GM18519 (cell line): Measurements from ENCODE around the gene SH3D19.
"Not testable (repeated sequence)": the region's sequence is repeated elsewhere in the genome, so short reads cannot be mapped to it uniquely, and the experiment has no call there.

Experiments used
- ATAC-seq: cut with Tn5 transposase; IDR thresholded peaks from one replicate; pipeline ENCODE4 v1.9.1; 2021; ENCODE audit warnings: mild to moderate bottlenecking, moderate library complexity; ENCODE audit not compliant: unreplicated experiment, low FRiP score

SH3D19 gene

GRCh38 chr4:151276787-151277562 lies 48.4 kb downstream of the SH3D19 start, which contains the start of gene PRSS48:
Gene PRSS48, plus strand, starts transcription at chr4:151277161. Its CDS starts 12 bp downstream, at chr4:151277173.
- ATAC-seq: peak; percentile 53

DNA sequence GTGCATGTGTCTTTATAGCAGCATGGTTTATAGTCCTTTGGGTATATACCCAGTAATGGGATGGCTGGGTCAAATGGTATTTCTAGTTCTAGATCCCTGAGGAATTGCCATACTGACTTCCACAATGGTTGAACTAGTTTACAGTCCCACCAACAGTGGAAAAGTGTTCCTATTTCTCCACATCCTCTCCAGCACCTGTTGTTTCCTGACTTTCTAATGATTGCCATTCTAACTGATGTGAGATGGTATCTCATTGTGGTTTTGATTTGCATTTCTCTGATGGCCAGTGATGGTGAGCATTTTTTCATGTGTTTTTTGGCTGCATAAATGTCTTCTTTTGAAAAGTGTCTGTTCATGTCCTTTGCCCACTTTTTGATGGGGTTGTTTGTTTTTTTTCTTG lies 56.5 kb downstream of the SH3D19 start:
- not testable (repeated sequence) for ATAC-seq

GRCh38 chr4:151267822-151268535 lies 57.4 kb downstream of the SH3D19 start:
- no peak for ATAC-seq

- ATAC-seq: no peak
Observed at GRCh38 chr4:151267104-151267503, 58.3 kb downstream of the SH3D19 start.

- ATAC-seq: no peak
Observed at GRCh38 chr4:151266497-151266896, 58.9 kb downstream of the SH3D19 start.

- ATAC-seq: no peak
Observed at GRCh38 chr4:151263455-151263854, 62.0 kb downstream of the SH3D19 start.

- no peak for ATAC-seq
Observed at GRCh38 chr4:151260526-151260925, 64.9 kb downstream of the SH3D19 start.

GRCh38 chr4:151259752-151260151 lies 65.7 kb downstream of the SH3D19 start:
- no peak for ATAC-seq

DNA sequence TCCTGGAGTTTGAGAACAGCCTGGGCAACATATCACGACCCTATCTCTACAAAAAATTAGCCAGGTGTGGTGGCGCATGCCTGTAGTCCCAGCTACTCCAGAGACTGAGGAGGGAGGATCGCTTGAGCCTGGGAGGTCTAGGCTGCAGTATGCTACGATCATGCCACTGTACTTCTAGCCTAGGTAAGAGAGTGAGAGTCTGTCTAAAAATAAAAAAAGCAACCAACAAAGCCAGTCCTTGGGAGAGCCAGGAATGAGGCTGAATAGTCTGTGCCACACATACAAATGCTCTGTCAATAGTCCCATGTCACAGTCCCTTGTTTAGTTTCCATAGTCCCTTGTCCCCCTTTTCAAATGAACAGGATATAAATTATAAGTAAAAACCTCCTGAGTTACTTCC lies 67.7 kb downstream of the SH3D19 start:
- no peak for ATAC-seq

DNA sequence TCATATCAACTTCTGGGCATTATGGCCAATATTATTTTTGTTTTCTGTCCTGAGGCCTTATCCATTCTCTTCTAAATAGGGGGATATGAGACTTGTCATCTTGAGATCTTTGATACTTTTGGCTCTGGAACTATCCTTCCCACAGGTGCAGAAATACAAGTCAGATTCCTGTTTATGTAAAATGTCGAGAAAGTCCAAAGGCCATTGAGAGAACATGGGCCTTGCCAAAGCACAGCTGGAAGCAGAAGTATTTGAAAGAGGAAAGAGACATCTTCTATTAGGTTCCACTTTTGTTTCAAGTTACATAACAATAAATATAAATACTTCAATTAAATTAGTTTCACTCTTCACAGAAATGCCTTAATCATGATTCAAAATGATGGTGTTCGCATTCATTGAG lies 69.3 kb downstream of the SH3D19 start:
- no peak for ATAC-seq

- ATAC-seq: not testable (repeated sequence)
Observed at GRCh38 chr4:151255680-151256079, 69.7 kb downstream of the SH3D19 start.

GRCh38 chr4:151255226-151255625 lies 70.2 kb downstream of the SH3D19 start:
- ATAC-seq: not testable (repeated sequence)

- ATAC-seq: no peak
Observed at GRCh38 chr4:151251603-151252304, 73.7 kb downstream of the SH3D19 start.

GRCh38 chr4:151250706-151251105 lies 74.7 kb downstream of the SH3D19 start:
- no peak for ATAC-seq

- ATAC-seq: no peak
Observed at GRCh38 chr4:151248519-151248918, 76.9 kb downstream of the SH3D19 start.

DNA sequence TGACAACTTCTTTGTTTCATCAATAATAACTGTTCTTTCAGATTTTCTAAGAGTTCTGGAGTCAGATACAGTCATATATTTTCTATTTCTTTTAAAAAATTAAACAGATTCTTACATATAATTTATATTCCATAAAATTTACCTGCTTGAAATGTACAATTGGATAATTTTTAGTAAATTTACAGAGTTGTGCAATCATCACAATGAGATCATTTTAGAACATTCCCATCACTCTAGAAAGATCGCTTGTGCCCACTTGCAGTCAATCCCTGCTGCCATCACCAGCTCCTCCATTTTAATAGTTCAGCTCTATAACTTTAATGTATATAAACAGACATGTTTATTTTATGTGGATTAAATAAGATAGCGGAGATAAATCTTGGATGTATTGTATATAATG lies 78.0 kb downstream of the SH3D19 start:
- no peak for ATAC-seq

GRCh38 chr4:151246742-151247141 lies 78.7 kb downstream of the SH3D19 start:
- no peak for ATAC-seq

DNA sequence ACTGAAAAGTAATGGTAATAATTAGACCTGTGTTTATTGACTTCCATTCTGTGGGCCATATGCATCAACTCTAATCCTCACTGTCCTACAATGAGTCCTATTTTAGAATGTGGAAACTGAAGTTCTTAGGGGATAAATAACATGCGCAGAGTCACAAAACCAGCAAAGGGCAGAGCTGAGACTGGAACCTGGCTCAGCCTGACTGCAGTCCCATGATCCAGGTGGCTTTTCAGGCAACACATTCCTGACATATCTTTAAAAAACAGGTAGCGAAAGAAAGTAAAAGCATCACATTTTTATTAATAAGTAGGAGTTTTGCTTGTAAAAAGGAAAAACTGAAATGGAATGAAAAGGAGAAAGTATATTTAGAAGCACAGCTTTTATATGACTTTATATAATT lies 83.1 kb downstream of the SH3D19 start:
- no peak for ATAC-seq

DNA sequence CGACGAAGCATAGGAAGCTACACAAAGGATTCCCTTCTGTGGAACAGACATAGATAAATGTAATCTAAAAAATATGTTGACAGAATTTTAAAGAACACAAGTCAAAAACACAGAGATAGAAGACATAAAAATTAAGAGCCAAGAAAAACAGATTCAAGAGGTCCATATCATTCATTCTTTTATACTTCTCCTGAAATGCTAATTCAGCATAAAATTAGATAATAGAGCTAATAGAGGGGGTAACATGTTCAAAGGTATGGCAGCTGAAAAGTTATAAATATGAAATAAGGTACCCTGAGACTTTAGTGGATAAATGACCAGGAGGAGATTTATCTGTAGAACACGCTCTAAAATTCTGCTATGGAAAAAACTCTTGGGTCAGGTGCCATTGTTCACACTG lies 85.8 kb downstream of the SH3D19 start:
- no peak for ATAC-seq

DNA sequence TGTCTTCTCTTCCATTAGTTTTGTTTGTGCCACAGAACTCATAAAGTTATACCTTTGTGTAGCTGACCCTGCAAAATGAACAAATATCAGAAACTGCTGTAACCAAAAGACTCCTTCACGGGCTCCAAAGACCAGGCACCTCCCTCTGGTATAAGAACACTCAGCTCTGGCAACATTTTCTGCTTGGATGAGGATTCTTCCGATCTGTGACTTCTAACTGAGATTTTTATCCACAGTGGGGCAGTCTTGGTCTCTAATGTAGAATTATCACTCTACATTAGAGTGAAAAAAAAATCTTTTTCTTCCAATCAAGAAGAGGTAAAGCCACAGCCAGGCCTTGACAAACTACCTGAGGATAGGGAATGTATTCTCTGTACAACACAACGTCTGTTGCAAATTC lies 86.9 kb downstream of the SH3D19 start:
- no peak for ATAC-seq

DNA sequence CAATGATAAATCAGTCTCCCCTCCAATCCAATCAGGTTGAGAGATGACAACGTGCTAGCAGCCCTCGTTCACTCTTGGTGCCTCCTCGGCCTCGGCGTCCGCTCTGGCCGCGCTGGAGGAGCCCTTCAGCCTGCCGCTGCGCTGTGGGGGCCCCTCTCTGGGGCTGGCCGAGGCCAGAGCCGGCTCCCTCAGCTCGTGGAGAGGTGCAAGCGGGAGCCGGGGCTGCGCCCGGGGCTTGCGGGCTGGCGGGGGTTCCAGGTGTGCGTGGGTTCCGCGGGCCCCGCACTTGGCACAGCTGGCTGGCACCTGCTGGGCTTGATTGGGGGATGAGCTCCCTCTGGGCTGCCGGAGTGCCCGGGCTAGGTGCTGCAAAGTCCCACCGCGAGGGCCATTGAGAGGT lies 89.4 kb downstream of the SH3D19 start:
- ATAC-seq: no peak
